ENCODE data around the gene URM1.

The URM1 gene

DNA sequence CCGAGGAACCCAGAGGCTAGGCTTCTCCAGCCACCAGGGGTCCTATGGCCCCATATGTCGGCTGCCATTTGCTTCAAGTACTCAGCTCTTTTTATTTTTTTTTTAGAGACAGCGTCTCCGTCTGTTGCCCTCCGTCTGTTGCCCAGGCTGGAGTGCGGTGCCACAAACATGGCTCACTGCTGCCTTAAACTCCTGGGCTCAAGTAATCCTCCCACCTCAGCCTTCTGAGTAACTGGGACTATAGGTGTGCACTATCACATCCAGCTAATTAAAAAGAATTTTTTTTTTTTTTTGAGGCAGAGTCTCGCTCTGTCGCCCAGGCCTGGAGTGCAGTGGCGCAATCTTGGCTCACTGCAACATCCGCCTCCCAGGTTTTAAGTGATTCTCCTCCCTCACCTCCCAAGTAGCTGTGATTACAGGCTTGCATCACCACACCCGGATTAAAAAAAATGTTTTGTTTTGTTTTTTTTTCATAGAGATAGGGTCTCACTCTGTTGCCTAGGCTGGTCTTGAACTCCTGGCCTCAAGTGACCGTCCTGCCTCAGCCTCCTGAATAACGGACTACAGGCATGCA is 58.4 kb downstream of the URM1 start:
- no peak for DNase-seq (ENCODE audit: low read depth in 2 of 2)

DNA sequence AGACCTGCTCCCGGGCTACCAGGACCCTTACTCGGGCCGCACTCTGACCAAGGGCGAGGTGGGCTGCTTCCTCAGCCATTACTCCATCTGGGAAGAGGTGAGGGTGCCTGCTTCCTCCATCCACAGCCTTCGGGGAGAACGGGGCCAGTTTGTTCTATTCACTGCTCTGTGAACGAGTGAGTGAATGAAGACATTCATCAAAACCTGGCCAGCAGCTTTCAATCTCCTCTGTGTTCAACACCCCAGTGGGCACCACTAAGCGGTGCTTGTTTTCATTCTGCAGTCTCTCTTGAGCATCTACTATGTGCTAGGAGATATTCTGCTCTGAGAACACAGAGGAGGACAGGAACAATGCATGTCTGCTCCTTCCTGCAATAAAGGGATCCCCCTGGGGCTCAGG is 60.0 kb downstream of the URM1 start:
- no peak for DNase-seq (ENCODE audit: low read depth in 2 of 2)

DNA sequence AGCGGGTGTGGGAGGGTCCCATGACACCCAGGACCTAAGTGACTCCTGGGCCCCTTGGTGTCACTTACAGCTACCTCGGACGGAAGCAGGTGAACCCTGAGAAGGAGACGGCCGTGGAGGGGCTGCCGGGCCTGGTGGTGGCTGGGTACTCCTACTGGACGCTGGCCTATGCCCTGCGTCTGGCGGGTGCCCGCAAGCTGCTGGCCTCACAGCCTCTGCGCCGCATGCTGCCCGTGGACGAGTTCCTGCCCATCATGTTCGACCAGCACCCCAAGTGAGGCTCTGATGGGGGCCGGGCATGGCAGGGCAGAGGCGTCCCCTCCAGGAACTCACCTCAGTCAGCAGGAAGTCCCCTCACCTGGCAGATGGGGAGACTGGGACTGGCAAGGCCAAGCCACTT is 63.2 kb downstream of the URM1 start:
- DNase-seq (ENCODE audit: low read depth in 2 of 2), result no peak

DNA sequence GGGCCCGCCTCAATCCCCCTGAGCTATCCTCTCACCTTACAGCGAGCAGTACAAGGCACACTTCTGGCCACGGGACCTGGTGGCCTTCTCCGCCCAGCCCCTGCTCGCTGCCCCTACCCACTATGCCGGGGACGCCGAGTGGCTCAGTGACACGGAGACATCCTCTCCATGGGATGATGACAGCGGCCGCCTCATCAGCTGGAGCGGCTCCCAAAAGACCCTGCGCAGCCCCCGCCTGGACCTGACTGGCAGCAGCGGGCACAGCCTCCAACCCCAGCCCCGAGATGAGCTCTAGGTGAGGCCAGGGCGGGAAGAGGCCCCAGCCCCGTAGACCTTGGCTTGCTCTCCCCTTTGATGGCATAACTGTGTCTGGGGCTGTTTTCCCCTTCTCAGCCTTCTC is 64.4 kb downstream of the URM1 start:
- no peak for DNase-seq (ENCODE audit: low read depth in 2 of 2)

DNA sequence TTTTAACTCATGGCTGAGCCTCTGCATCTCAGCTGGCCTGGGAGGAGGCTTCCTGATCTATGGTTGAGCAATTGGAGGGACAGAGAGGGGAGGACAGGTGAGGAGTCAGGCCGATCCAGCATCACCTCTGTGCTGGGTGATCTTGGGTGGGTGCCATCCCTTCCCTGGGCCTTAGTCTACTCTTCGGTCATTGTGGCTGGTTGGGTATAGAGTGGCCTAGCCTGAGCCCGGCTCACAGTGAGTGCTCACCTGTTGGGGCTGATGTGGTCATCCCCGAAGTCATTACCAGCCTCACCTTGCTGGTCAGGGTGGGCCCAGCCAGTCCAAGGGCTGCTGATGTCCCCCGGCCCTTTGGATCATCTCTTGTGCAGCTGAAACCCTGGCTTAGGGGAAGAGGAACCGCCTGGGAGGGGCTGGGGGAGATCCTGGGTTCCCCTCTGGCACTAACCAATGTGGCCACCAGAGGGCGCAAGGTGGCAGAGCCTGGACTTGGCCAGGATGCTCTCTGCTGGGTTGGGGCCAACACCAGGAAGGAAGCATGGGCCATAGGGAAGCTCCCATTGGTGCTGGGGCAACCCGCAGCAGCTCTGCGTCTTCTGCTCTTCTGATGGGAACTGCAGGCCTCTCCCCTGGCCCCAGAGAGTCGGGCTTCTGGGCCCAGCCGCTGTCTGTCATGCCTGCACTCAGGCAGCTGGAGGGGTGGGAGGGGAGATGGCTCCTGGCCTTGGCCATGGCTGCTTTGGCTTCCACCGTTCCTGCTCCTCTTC is 67.4 kb downstream of the URM1 start:
- peak; percentile 52 to 55 for DNase-seq (ENCODE audit: low read depth in 2 of 2)

DNA sequence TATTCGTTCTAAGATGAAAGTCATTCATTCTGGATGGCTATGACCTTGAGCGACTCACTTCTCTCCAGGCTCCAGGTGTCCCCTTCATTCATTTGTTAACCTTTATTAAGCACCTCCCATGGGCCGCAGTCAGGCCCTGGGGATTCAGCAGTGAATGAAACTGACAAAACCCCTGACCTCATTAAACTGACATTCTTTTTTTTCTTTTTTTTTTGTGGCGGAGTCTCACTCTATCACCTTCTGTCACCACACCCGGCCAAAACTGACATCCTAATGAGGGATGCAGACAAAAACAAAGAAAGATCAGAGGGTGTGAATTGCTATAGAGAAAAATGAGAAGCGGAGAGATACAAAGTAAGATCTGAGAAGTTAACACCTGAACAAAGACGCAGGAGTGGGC is 68.1 kb downstream of the URM1 start:
- no peak for DNase-seq (ENCODE audit: low read depth in 2 of 2)

Measured in stimulated activated CD8-positive, alpha-beta memory T cell treated with anti-CD3 and anti-CD28 coated beads, Interleukin-7, amount 100 ng/mL, for 4 hours (primary cell).